Activated naive CD8-positive, alpha-beta T cell treated with anti-CD3 and anti-CD28 coated beads for 36 hours (primary cell): ENCODE results near the gene CFAP100. TPM values are rescaled to one million over a fixed set of nuclear protein-coding genes. Genes with fewer than 3 reads are reported as not detected.

Experiments
- DNase-seq: peaks from one replicate; pipeline ENCODE4 v3.0.0; 2021
- H3K27ac Mint-ChIP-seq: one replicate; pipeline ENCODE4 v1.8.0; 2022; ENCODE audit warnings: mild to moderate bottlenecking, moderate library complexity, mixed read lengths
- H3K27me3 Mint-ChIP-seq: one replicate; pipeline ENCODE4 v1.8.0; 2022; ENCODE audit warnings: mild to moderate bottlenecking, mixed read lengths
- H3K36me3 Mint-ChIP-seq: one replicate; pipeline ENCODE4 v1.8.0; 2021; ENCODE audit warnings: mild to moderate bottlenecking, mixed read lengths
- H3K4me1 Mint-ChIP-seq: one replicate; pipeline ENCODE4 v1.8.0; 2021; ENCODE audit warnings: mixed read lengths
- H3K4me3 Mint-ChIP-seq: one replicate; pipeline ENCODE4 v1.8.0; 2022; ENCODE audit warnings: mild to moderate bottlenecking, moderate library complexity, mixed read lengths
- H3K9me3 Mint-ChIP-seq: one replicate; pipeline ENCODE4 v1.8.0; 2022; ENCODE audit warnings: mixed read lengths
- total RNA-seq, 2 experiments: library from RNA; stranded (reverse); gene quantifications; one replicate each; pipeline ENCODE4 v1.2.3, GENCODE V29; 2021

Gene CFAP100
- total RNA-seq, 2 experiments from 2014 or later: not detected

- Mint-ChIP-seq H3K4me3 (no peak overlapping the region), H3K9me3 (no peaks in the 10 kb centered on the region), H3K27ac (no peak overlapping the region), H3K36me3 (peaks cover 5% of the 10 kb centered on the region), H3K27me3 (no peaks in the 10 kb centered on the region), H3K4me1 (no peaks in the 10 kb centered on the region)
- no peak for DNase-seq
Measured at GRCh38 chr3:126442094-126442855, 47.6 kb downstream of the CFAP100 start.

- Mint-ChIP-seq H3K4me3 (no peak overlapping the region), H3K27ac (no peak overlapping the region), H3K36me3 (peaks cover 5% of the 10 kb centered on the region), H3K9me3 (no peaks in the 10 kb centered on the region), H3K4me1 (no peaks in the 10 kb centered on the region), H3K27me3 (no peaks in the 10 kb centered on the region)
- no peak for DNase-seq
Measured at GRCh38 chr3:126442856-126443242, 48.1 kb downstream of the CFAP100 start.

DNA sequence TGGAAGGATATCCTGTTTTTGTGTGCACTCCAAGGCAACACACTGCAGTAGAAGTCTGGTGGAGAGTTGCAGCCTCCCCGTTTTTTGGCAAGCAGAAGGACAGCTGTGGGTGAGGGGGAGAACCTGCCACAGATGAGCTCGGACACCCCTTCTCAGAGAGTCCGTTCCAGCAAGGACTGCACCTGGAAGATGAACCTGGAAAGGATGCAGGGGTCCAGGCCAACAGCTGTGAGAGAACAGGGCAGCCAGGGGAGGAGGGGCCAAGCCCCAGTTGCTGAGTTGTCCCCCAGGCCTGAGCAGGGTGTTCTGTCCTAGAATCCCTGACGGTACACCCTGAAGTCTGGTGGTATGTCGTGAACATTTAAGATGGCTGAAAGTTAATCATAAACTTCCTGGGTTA lies 50.8 kb downstream of the CFAP100 start:
- H3K36me3 Mint-ChIP-seq: peaks cover under 1% of the 10 kb centered on the region
- H3K4me3 Mint-ChIP-seq: no peak overlapping the region
- H3K27ac Mint-ChIP-seq: no peak overlapping the region
- H3K4me1 Mint-ChIP-seq: no peaks in the 10 kb centered on the region
- DNase-seq: no peak
- H3K27me3 Mint-ChIP-seq: no peaks in the 10 kb centered on the region
- no peaks in the 10 kb centered on the region for H3K9me3 Mint-ChIP-seq

DNA sequence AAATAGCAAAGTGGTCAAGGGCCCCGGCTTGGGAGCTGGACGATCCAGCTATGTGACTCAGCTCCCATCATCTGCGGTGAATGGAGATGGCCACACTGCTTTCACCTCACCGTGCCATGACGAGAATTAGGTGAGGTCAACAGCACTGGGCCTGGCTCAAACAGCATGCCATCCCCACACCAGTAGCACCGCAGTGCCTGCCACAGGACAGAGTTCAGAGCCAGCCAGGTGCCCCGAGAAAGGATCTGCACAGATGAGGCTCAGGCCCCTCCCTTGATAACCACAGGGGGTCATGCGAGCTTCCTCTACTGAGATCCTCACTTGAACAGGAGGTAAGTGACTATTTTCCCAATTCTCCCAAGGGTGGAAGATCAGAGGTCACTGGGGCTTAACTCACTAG lies 51.6 kb downstream of the CFAP100 start:
- H3K27ac Mint-ChIP-seq: no peak overlapping the region
- H3K4me1 Mint-ChIP-seq: no peaks in the 10 kb centered on the region
- no peaks in the 10 kb centered on the region for H3K27me3 Mint-ChIP-seq
- no peaks in the 10 kb centered on the region for H3K9me3 Mint-ChIP-seq
- DNase-seq: no peak
- H3K4me3 Mint-ChIP-seq: no peak overlapping the region
- H3K36me3 Mint-ChIP-seq: no peaks in the 10 kb centered on the region

GRCh38 chr3:126446791-126447190 lies 52.1 kb downstream of the CFAP100 start:
- H3K9me3 Mint-ChIP-seq: no peaks in the 10 kb centered on the region
- H3K27ac Mint-ChIP-seq: no peak overlapping the region

GRCh38 chr3:126447456-126448106 lies 52.9 kb downstream of the CFAP100 start:
- peaks cover 6% of the 10 kb centered on the region for H3K36me3 Mint-ChIP-seq

More at GRCh38 chr3:126446791-126447190, 52.1 kb downstream of the CFAP100 start:
- H3K36me3 Mint-ChIP-seq: peaks cover 3% of the 10 kb centered on the region
- no peak overlapping the region for H3K4me3 Mint-ChIP-seq
- no peaks in the 10 kb centered on the region for H3K4me1 Mint-ChIP-seq
- no peaks in the 10 kb centered on the region for H3K27me3 Mint-ChIP-seq
- DNase-seq: no peak

GRCh38 chr3:126448136-126448892 lies 53.6 kb downstream of the CFAP100 start:
- H3K4me3 Mint-ChIP-seq: no peak overlapping the region
- no peak overlapping the region for H3K27ac Mint-ChIP-seq
- no peaks in the 10 kb centered on the region for H3K9me3 Mint-ChIP-seq
- H3K4me1 Mint-ChIP-seq: no peaks in the 10 kb centered on the region
- H3K27me3 Mint-ChIP-seq: no peaks in the 10 kb centered on the region
- no peak for DNase-seq
- H3K36me3 Mint-ChIP-seq: peaks cover 6% of the 10 kb centered on the region

More at GRCh38 chr3:126447456-126448106, 52.9 kb downstream of the CFAP100 start:
- H3K4me1 Mint-ChIP-seq: no peaks in the 10 kb centered on the region
- no peak overlapping the region for H3K4me3 Mint-ChIP-seq
- no peaks in the 10 kb centered on the region for H3K27me3 Mint-ChIP-seq
- no peaks in the 10 kb centered on the region for H3K9me3 Mint-ChIP-seq
- no peak overlapping the region for H3K27ac Mint-ChIP-seq
- DNase-seq: no peak

DNA sequence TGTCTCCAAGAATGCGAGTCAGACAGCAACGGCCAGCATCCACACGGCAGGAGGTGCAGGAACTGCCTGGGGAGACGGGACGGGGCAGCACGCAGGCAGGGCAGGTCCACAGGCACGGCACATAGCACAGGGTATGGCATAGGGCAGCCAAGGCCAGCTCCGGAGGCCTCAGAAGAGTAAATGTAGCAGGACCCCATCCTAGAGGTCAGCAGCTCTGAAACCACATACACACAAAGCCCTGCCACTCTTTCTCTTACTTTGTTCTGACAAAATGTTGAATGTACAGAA lies 54.1 kb downstream of the CFAP100 start:
- Mint-ChIP-seq H3K4me3 (no peak overlapping the region), H3K27me3 (no peaks in the 10 kb centered on the region), H3K4me1 (no peaks in the 10 kb centered on the region), H3K9me3 (no peaks in the 10 kb centered on the region), H3K27ac (no peak overlapping the region), H3K36me3 (peaks cover 6% of the 10 kb centered on the region)
- DNase-seq: no peak

- peaks cover 9% of the 10 kb centered on the region for H3K36me3 Mint-ChIP-seq
- no peaks in the 10 kb centered on the region for H3K27me3 Mint-ChIP-seq
- H3K4me1 Mint-ChIP-seq: no peaks in the 10 kb centered on the region
- DNase-seq: no peak
- no peaks in the 10 kb centered on the region for H3K9me3 Mint-ChIP-seq
- H3K27ac Mint-ChIP-seq: peak overlapping the region; percentile 25
- no peak overlapping the region for H3K4me3 Mint-ChIP-seq
Measured at GRCh38 chr3:126449621-126450051, 54.9 kb downstream of the CFAP100 start.

DNA sequence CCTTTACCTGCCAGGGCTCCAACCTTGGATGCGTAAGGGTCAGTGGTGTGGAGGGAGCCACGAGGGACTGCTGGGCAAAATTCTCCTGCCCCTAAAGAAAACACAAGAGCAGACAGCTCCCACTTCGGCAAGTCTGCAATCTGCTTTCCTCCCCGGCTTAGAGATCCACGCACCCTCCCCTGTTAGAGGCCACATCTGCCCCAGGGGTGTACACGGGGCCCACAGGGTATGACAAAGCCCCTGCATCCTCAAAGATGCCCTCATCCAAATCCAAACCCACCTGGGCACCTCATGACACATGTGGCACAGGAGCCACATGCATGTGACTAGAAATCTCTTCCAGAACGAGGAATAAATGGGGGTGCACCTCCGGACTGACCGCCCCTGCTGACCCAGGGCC lies 55.5 kb downstream of the CFAP100 start:
- Mint-ChIP-seq H3K27me3 (no peaks in the 10 kb centered on the region), H3K4me1 (no peaks in the 10 kb centered on the region), H3K4me3 (no peak overlapping the region), H3K36me3 (peaks cover 11% of the 10 kb centered on the region), H3K27ac (no peak overlapping the region), H3K9me3 (no peaks in the 10 kb centered on the region)
- DNase-seq: no peak

DNA sequence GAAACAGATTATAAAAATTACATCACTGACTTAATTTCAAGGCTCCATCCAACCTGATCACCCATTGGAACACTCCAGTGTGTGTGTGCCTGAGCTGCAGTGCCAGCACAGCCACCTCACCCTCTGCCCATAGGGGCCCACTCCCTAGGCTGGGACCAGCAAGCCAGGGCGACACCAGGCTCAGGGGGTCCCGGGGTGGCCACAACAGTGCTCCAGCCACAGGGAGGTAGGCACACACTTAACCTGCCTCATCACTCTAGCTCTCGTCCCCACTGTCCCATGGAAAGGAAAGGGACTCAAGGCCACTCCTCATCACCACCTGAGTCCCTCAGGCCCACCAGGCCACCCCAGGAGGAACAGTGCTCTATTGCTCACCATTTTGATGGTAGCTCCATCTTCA lies 56.0 kb downstream of the CFAP100 start:
- DNase-seq: no peak
- Mint-ChIP-seq H3K27ac (no peak overlapping the region), H3K4me1 (no peaks in the 10 kb centered on the region), H3K36me3 (peaks cover 12% of the 10 kb centered on the region), H3K9me3 (no peaks in the 10 kb centered on the region), H3K27me3 (no peaks in the 10 kb centered on the region), H3K4me3 (no peak overlapping the region)

GRCh38 chr3:126451511-126451910 lies 56.8 kb downstream of the CFAP100 start:
- no peak overlapping the region for H3K4me3 Mint-ChIP-seq
- H3K4me1 Mint-ChIP-seq: no peaks in the 10 kb centered on the region
- H3K27me3 Mint-ChIP-seq: no peaks in the 10 kb centered on the region
- DNase-seq: no peak
- peaks cover 14% of the 10 kb centered on the region for H3K36me3 Mint-ChIP-seq
- H3K9me3 Mint-ChIP-seq: no peaks in the 10 kb centered on the region
- H3K27ac Mint-ChIP-seq: no peak overlapping the region

DNA sequence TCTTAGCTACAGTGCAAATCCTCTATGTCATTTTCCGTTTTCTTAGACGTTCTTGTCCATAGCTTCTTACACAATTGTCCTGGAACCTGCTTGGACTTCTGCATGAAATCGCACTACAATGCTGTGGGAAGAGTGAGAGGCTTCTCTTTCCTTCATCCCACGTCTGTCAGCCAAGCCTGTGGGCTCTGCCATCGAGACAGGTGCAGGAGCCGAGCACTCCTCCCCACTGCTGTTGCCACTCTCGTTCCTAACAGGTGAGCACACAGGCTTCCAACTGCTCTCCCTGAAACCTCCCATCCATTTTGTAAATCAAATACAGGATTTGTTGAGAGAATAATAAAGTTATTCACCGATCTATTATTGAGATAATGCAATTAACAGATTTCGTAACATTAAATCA lies 57.5 kb downstream of the CFAP100 start:
- H3K27me3 Mint-ChIP-seq: no peaks in the 10 kb centered on the region
- no peak overlapping the region for H3K4me3 Mint-ChIP-seq
- H3K9me3 Mint-ChIP-seq: no peaks in the 10 kb centered on the region
- H3K4me1 Mint-ChIP-seq: no peaks in the 10 kb centered on the region
- H3K27ac Mint-ChIP-seq: no peak overlapping the region
- DNase-seq: no peak
- H3K36me3 Mint-ChIP-seq: peaks cover 17% of the 10 kb centered on the region

GRCh38 chr3:126454025-126454424 lies 59.3 kb downstream of the CFAP100 start:
- Mint-ChIP-seq H3K4me3 (no peak overlapping the region), H3K9me3 (no peaks in the 10 kb centered on the region)

GRCh38 chr3:126454437-126455198 lies 59.9 kb downstream of the CFAP100 start:
- H3K27ac Mint-ChIP-seq: no peak overlapping the region
- no peak for DNase-seq
- peaks cover 2% of the 10 kb centered on the region for H3K4me1 Mint-ChIP-seq
- H3K36me3 Mint-ChIP-seq: peaks cover 23% of the 10 kb centered on the region
- no peaks in the 10 kb centered on the region for H3K27me3 Mint-ChIP-seq
- no peaks in the 10 kb centered on the region for H3K9me3 Mint-ChIP-seq
- H3K4me3 Mint-ChIP-seq: no peak overlapping the region

More at GRCh38 chr3:126454025-126454424, 59.3 kb downstream of the CFAP100 start:
- H3K27ac Mint-ChIP-seq: no peak overlapping the region
- H3K36me3 Mint-ChIP-seq: peaks cover 23% of the 10 kb centered on the region
- H3K27me3 Mint-ChIP-seq: no peaks in the 10 kb centered on the region
- peaks cover 2% of the 10 kb centered on the region for H3K4me1 Mint-ChIP-seq
- DNase-seq: no peak
